ENCODE results near the gene PLEKHH1.

PLEKHH1 gene

DNA sequence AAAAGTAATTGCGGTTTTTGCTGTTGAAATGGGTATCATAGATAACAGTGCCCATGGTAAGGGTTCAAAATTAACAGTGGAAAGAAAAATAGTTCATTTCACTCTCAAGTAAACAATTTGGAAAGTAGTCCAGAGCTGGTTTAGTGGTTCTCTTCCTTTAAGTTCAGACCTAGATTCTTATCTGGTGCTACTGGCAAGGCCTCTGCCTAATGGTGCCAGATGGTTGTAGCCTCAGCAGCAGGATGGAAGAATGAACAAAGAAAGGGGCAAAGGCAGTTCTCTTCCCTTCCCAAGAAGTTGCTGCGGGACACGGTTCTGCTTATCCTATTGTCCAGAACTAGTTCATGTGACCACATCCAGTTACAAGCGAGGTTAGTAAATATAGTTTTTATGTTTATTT lies 97.1 kb downstream of the PLEKHH1 start:
- Mint-ChIP-seq H3K27ac (no peak overlapping the region), H3K4me3 (no peak overlapping the region), H3K4me1 (no peaks in the 10 kb centered on the region), H3K9me3 (no peaks in the 10 kb centered on the region), H3K27me3 (no peaks in the 10 kb centered on the region)
- DNase-seq (no peak), ATAC-seq (no peak)

DNA sequence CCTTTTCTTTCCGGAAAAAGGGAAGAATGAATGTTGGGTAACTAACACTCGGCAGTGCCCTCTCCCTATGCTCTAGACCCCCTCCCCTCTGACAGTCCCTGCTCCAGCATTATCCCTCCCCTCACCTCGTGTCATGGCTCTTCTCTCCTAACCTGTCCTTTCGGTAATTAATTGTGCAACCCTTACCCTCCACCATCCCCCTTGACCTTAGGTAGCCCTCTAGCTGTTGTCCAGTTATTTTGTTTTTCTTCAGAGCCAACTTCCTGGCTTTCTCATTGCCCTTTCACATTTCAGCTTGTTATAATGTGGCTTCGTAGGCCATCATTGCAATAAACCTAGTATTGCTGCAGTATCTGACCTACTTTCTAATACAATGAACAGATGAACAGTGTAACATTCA lies 97.8 kb downstream of the PLEKHH1 start:
- H3K27me3 Mint-ChIP-seq = no peaks in the 10 kb centered on the region
- H3K4me1 Mint-ChIP-seq = peaks cover 2% of the 10 kb centered on the region
- ATAC-seq (no peak), DNase-seq (no peak)
- H3K9me3 Mint-ChIP-seq = no peaks in the 10 kb centered on the region
- H3K27ac Mint-ChIP-seq = no peak overlapping the region
- no peak overlapping the region for H3K4me3 Mint-ChIP-seq

- DNase-seq (no peak), ATAC-seq (no peak)
- Mint-ChIP-seq H3K4me3 (no peak overlapping the region), H3K9me3 (no peaks in the 10 kb centered on the region), H3K27ac (peak overlapping the region in 1 of 2 donors; percentile 27), H3K27me3 (no peaks in the 10 kb centered on the region), H3K4me1 (peaks cover 8% of the 10 kb centered on the region)
Measured at GRCh38 chr14:67633451-67634147, 100.5 kb downstream of the PLEKHH1 start.

- Mint-ChIP-seq H3K9me3 (no peaks in the 10 kb centered on the region), H3K27ac (peak overlapping the region; percentile 63 to 91), H3K4me3 (no peak overlapping the region), H3K4me1 (peaks cover 8% of the 10 kb centered on the region), H3K27me3 (no peaks in the 10 kb centered on the region)
- peak; percentile 98 for ATAC-seq
- DNase-seq = peak; percentile 2 to 16
Measured at GRCh38 chr14:67636361-67636919, 103.3 kb downstream of the PLEKHH1 start.

GRCh38 chr14:67638642-67639041 lies 105.6 kb downstream of the PLEKHH1 start:
- Mint-ChIP-seq H3K4me3 (no peak overlapping the region), H3K27ac (no peak overlapping the region), H3K27me3 (no peaks in the 10 kb centered on the region), H3K9me3 (no peaks in the 10 kb centered on the region), H3K4me1 (peaks cover 21% of the 10 kb centered on the region)
- ATAC-seq (no peak), DNase-seq (no peak)
